HepG2 (cell line): ENCODE data around the gene NRK. TPM values are rescaled to one million over a fixed set of nuclear protein-coding genes. Genes with fewer than 3 reads are reported as not detected.

Experiments used
- ATAC-seq: fragments of 200-7000 bp; cut with Tn5 transposase; 3 replicates; pipeline ENCODE4 v1.9.1; 2020; ENCODE audit warnings: mild to moderate bottlenecking, moderate library complexity
- BruUV-seq: library from RNA; stranded (reverse); fragments of 400-500 nt; replicated peaks from 2 replicates; lab custom pipeline; 2021; lab: Mats Ljungman, UMichigan
- CTCF ChIA-PET: fragments of 300-600 bp; formaldehyde crosslinking; extraction: SDS; loops from one replicate; lab custom pipeline; 2021; ENCODE audit warnings: low total read pairs, inconsistent platforms, low intra/inter-chr PET ratio; lab: Yijun Ruan, JAX
- POLR2A ChIA-PET: fragments of 350-600 bp; sonication (Branson Sonifier 250); formaldehyde crosslinking; loops from one replicate; lab custom pipeline; 2020; ENCODE audit warnings: antibody characterized with exemption, inconsistent platforms; lab: Yijun Ruan, JAX
- DNase-seq: peaks from one replicate; pipeline ENCODE4 v3.0.0-alpha.2; 2015; ENCODE audit warnings: low spot score
- FAIRE-seq: peaks from 3 replicates; lab custom pipeline; 2011; peaks lifted over from hg19 to GRCh38; lab: Jason Lieb, UNC
- H2AFZ ChIP-seq: one replicate; pipeline ENCODE4 v1.6.1; 2011; ENCODE audit warnings: low read length, inconsistent platforms
- H3K27ac ChIP-seq: fragments of 300-600 bp; 3 replicates; pipeline ENCODE4 v1.8.0; 2011; ENCODE audit warnings: mixed run types, mild to moderate bottlenecking, mixed read lengths, low read length, inconsistent platforms; ENCODE audit not compliant: insufficient read depth; ENCODE audit errors: extremely low read length
- H3K27me3 ChIP-seq, 2 experiments: fragments of 200-600 bp in 1 of 2; 2 replicates in 1 of 2; 3 replicates in 1 of 2; pipeline versions ENCODE4 v1.6.0 to v1.8.0; 2011; ENCODE audit warnings: low read length in 2 of 2, mild to moderate bottlenecking in 2 of 2, moderate library complexity in 2 of 2, inconsistent platforms in 1 of 2; ENCODE audit not compliant: insufficient read depth in 2 of 2, control insufficient read depth in 1 of 2
- H3K36me3 ChIP-seq, 2 experiments: fragments of 200-600 bp in 1 of 2; replicated peaks in 1 of 2; 2 replicates in 1 of 2; 3 replicates in 1 of 2; pipeline versions ENCODE4 v1.5.1 to v1.8.0; 2011; ENCODE audit warnings: low read length in 2 of 2, inconsistent platforms in 1 of 2; ENCODE audit not compliant: insufficient read depth in 2 of 2, control insufficient read depth in 1 of 2
- H3K4me1 ChIP-seq: 2 replicates; pipeline ENCODE4 v1.5.1; 2012; ENCODE audit warnings: low read length, inconsistent platforms; ENCODE audit not compliant: insufficient read depth
- H3K4me2 ChIP-seq: 2 replicates; pipeline ENCODE4 v1.6.0; 2011; ENCODE audit warnings: low read depth, low read length, inconsistent platforms
- H3K4me3 ChIP-seq, 3 experiments: fragments of 200-600 bp in 1 of 3; sonication (generic), shearing (Covaris generic) in 1 of 3; replicated peaks in 1 of 3; 2 replicates each; pipeline ENCODE4 v1.5.1; 2011 to 2016; ENCODE audit warnings: low read length in 3 of 3, inconsistent platforms in 2 of 3, low read depth in 2 of 3, mild to moderate bottlenecking in 2 of 3, control low read depth in 1 of 3, mixed read lengths in 1 of 3; ENCODE audit not compliant: insufficient read depth in 1 of 3
- H3K79me2 ChIP-seq: one replicate; pipeline ENCODE4 v1.6.1; 2011; ENCODE audit warnings: low read length, inconsistent platforms; ENCODE audit not compliant: insufficient read depth
- H3K9ac ChIP-seq: 2 replicates; pipeline ENCODE4 v1.6.0; 2011; ENCODE audit warnings: mild to moderate bottlenecking, low read depth, low read length, inconsistent platforms; ENCODE audit not compliant: insufficient read depth
- H3K9me3 ChIP-seq: 2 replicates; pipeline ENCODE4 v1.5.1; 2012; ENCODE audit warnings: mild to moderate bottlenecking, low read length
- H4K20me1 ChIP-seq: 2 replicates; pipeline ENCODE4 v1.6.0; 2011; ENCODE audit warnings: inconsistent platforms, mild to moderate bottlenecking, low read length, moderate library complexity; ENCODE audit not compliant: insufficient read depth
- AFF4 ChIP-seq: sonication (generic); formaldehyde crosslinking; IDR thresholded peaks from 2 replicates; pipeline ENCODE4 v1.4.0; 2020; ENCODE audit warnings: missing genetic modification reagents
- DBP ChIP-seq: sonication (generic); formaldehyde crosslinking; IDR thresholded peaks from 2 replicates; pipeline ENCODE4 v1.4.0; 2020; ENCODE audit warnings: missing genetic modification reagents; ENCODE audit errors: not compliant biosample characterization
- KAT2B ChIP-seq: fragments of 150-350 bp; IDR thresholded peaks from 2 replicates; pipeline ENCODE4 v1.6.1; 2014; ENCODE audit warnings: low read depth, low read length, borderline replicate concordance
- MYPOP ChIP-seq: sonication (generic); formaldehyde crosslinking; IDR thresholded peaks from 2 replicates; pipeline ENCODE4 v1.8.1; 2023; ENCODE audit warnings: mild to moderate bottlenecking, moderate library complexity, missing genetic modification reagents
- PBX3 ChIP-seq: sonication (generic); formaldehyde crosslinking; IDR thresholded peaks from 2 replicates; pipeline ENCODE4 v1.8.1; 2023; ENCODE audit warnings: missing genetic modification reagents, inconsistent platforms, borderline replicate concordance
- SIX4 ChIP-seq: sonication (generic); formaldehyde crosslinking; IDR thresholded peaks from 2 replicates; pipeline ENCODE4 v1.4.0; 2020; ENCODE audit warnings: missing genetic modification reagents
- SMARCE1 ChIP-seq: fragments of 450-650 bp; IDR thresholded peaks from 2 replicates; pipeline ENCODE4 v1.6.1; 2017; ENCODE audit warnings: borderline replicate concordance
- SMC3 ChIP-seq: IDR thresholded peaks from 2 replicates; pipeline ENCODE4 v1.6.1; 2011; ENCODE audit warnings: low read length, improper control_type of control experiment
- SMYD3 ChIP-seq: sonication (generic); formaldehyde crosslinking; IDR thresholded peaks from 2 replicates; pipeline ENCODE4 v1.8.1; 2023; ENCODE audit warnings: mild to moderate bottlenecking, missing genetic modification reagents
- ZC3H13 ChIP-seq: sonication (generic); formaldehyde crosslinking; IDR thresholded peaks from 2 replicates; pipeline ENCODE4 v1.8.1; 2023; ENCODE audit warnings: mild to moderate bottlenecking, missing genetic modification reagents, moderate library complexity
- ZNF616 ChIP-seq: sonication (generic); formaldehyde crosslinking; IDR thresholded peaks from 2 replicates; pipeline ENCODE4 v1.5.0; 2020; ENCODE audit warnings: low read depth, mild to moderate bottlenecking, missing genetic modification reagents
- ZNF670 ChIP-seq: sonication (generic); formaldehyde crosslinking; IDR thresholded peaks from 2 replicates; pipeline ENCODE4 v1.8.0; 2022; ENCODE audit warnings: mild to moderate bottlenecking, missing genetic modification reagents, borderline replicate concordance
- WGBS: methylation state at CpG from one replicate; pipeline ENCODE4 v1.1.6; 2017; ENCODE audit warnings: low lambda C conversion rate; 5-methylcytosine and 5-hydroxymethylcytosine counted together
- in situ Hi-C: cut with HindIII; loops from 2 replicates; pipeline ENCODE4 v1.10.0; 2017; ENCODE audit warnings: low pct_unique_long_range_greater_than_20kb; ENCODE audit not compliant: extremely low pct_ligation_motif_present
- intact Hi-C: fragments of 100-400 bp; cut with micrococcal nuclease; formaldehyde crosslinking; loops from one replicate; pipeline ENCODE4 v1.10.0; 2022; ENCODE audit not compliant: unreplicated experiment
- polyA plus RNA-seq, 8 experiments: library from polyadenylated mRNA; depleted of rRNA in 3 of 8; stranded (reverse) in 7 of 8; unstranded in 1 of 8; fragments of >200 nt; fragmentation: Illumina TruSeq in 4 of 8; extraction: Trizol in 4 of 8; gene quantifications; 2 replicates each; pipeline versions ENCODE4 v1.2.1 to v1.2.3, GENCODE V29; 2011 to 2016; ENCODE audit warnings: low read depth in 4 of 8, missing spikeins in 1 of 8, mixed read lengths in 1 of 8; ENCODE audit not compliant: insufficient read depth in 1 of 8
- total RNA-seq, 5 experiments: library from RNA; depleted of rRNA; stranded (reverse); fragments of >200 nt; fragmentation: Illumina TruSeq; extraction: Trizol; gene quantifications; 2 replicates each; pipeline ENCODE4 v1.2.3, GENCODE V29; 2016; ENCODE audit warnings: low read depth in 1 of 5

NRK gene
- total and polyA plus RNA-seq, 2 of the 13 experiments (the other 11 are each of a cell fraction or from before 2014, with no cell fraction given) = not detected

GRCh38 chrX:105882581-105883275 is 60.4 kb downstream of the NRK start:
- Histone ChIP-seq H3K79me2 (no peaks in the 10 kb centered on the region), H3K4me3 (no peak overlapping the region), H3K4me1 (no peaks in the 10 kb centered on the region), H3K9me3 (no peaks in the 10 kb centered on the region), H3K27me3 (no peaks in the 10 kb centered on the region), H3K9ac (no peak overlapping the region), H3K4me2 (no peak overlapping the region), H4K20me1 (no peaks in the 10 kb centered on the region), H3K27ac (no peak overlapping the region), H2AFZ (no peak overlapping the region), H3K36me3 (no peaks in the 10 kb centered on the region)
- ChIA-PET CTCF (no interaction called here), POLR2A (no interaction called here)
- intact Hi-C loops (no loop called here), in situ Hi-C loops (no loop called here)
- BruUV-seq = no TSS peak
- no peak for TF ChIP-seq ZC3H13 (CRISPR knock-in tag)
- TF ChIP-seq KAT2B = no peak
- TF ChIP-seq ZNF670 (CRISPR knock-in tag) = no peak
- TF ChIP-seq MYPOP (CRISPR knock-in tag) = no peak
- TF ChIP-seq SMARCE1 = no peak
- no peak for ATAC-seq
- DNase-seq = no peak
- 0% methylated on average over 3 of the region's 3 CpGs for WGBS
- FAIRE-seq = no peak

GRCh38 chrX:105894721-105895120 is 72.4 kb downstream of the NRK start:
- no peak overlapping the region for H2AFZ ChIP-seq
- no peak for TF ChIP-seq DBP (CRISPR knock-in tag)
- no peak for TF ChIP-seq SMC3
- no peak for TF ChIP-seq PBX3
- no peak for TF ChIP-seq AFF4 (CRISPR knock-in tag)
- no peak for TF ChIP-seq SMYD3 (CRISPR knock-in tag)
- TF ChIP-seq SIX4 (CRISPR knock-in tag) = no peak
- TF ChIP-seq ZNF616 (CRISPR knock-in tag) = no peak

More at GRCh38 chrX:105894721-105895120, 72.4 kb downstream of the NRK start:
- no peaks in the 10 kb centered on the region for H4K20me1 ChIP-seq
- H3K4me3 ChIP-seq = no peak overlapping the region
- ATAC-seq = no peak
- H3K27ac ChIP-seq = no peak overlapping the region
- in situ Hi-C loops = no loop called here
- ChIA-PET CTCF (no interaction called here), POLR2A (no interaction called here)
- no peak for DNase-seq
- no peak for FAIRE-seq
- BruUV-seq = no TSS peak
- intact Hi-C loops = no loop called here
- H3K9me3 ChIP-seq = no peaks in the 10 kb centered on the region
- H3K27me3 ChIP-seq = no peaks in the 10 kb centered on the region
- H3K4me1 ChIP-seq = no peaks in the 10 kb centered on the region
- H3K4me2 ChIP-seq = no peak overlapping the region
- no peaks in the 10 kb centered on the region for H3K79me2 ChIP-seq
- no peaks in the 10 kb centered on the region for H3K36me3 ChIP-seq
- H3K9ac ChIP-seq = no peak overlapping the region
